Stimulated activated CD8-positive, alpha-beta memory T cell treated with anti-CD3 and anti-CD28 coated beads, Interleukin-15, amount 100 ng/mL, for 1 hour (primary cell): ENCODE results near the gene USP17L19.
"Not testable (repeated sequence)": the region's sequence is repeated elsewhere in the genome, so short reads cannot be mapped to it uniquely, and the experiment has no call there.

Source experiments
- DNase-seq: peaks from one replicate; pipeline ENCODE4 v3.0.0-alpha.2; 2020; ENCODE audit warnings: low read depth

Gene USP17L19, protein sequence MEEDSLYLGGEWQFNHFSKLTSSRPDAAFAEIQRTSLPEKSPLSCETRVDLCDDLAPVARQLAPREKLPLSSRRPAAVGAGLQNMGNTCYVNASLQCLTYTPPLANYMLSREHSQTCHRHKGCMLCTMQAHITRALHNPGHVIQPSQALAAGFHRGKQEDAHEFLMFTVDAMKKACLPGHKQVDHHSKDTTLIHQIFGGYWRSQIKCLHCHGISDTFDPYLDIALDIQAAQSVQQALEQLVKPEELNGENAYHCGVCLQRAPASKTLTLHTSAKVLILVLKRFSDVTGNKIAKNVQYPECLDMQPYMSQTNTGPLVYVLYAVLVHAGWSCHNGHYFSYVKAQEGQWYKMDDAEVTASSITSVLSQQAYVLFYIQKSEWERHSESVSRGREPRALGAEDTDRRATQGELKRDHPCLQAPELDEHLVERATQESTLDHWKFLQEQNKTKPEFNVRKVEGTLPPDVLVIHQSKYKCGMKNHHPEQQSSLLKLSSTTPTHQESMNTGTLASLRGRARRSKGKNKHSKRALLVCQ

DNA sequence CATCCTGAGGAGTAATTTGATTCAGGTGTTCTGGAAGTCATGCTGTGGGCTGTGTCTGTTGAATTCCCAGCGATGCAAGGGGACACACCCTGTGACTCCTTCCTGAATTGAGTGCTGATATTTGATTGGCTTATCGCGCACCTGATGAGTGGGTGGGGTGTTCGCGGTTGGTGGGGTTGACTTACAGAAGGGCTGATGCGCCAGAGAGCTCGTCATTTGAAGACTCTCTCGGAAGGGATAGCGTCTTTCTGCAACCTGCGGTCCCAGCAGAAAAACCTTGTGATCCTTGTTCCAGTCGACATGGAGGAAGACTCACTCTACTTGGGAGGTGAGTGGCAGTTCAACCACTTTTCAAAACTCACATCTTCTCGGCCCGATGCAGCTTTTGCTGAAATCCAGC lies at the start of gene USP17L19:
USP17L19 (plus strand) TSS at position 301 of the 400 bp plus-strand sequence; CDS start at position 301, 0 bp downstream.
- DNase-seq, result not testable (repeated sequence)

DNA sequence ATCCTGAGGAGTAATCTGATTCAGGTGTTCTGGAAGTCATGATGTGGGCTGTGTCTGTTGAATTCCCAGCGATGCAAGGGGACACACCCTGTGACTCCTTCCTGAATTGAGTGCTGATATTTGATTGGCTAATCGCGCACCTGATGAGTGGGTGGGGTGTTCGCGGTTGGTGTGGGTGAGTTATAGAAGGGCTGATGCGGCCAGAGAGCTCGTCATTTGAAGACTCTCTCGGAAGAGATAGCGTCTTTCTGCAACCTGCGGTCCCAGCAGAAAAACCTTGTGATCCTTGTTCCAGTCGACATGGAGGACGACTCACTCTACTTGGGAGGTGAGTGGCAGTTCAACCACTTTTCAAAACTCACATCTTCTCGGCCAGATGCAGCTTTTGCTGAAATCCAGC lies 42.8 kb upstream of the USP17L19 start, which contains the start of gene USP17L10:
USP17L10 (plus strand) TSS at position 301 of the 400 bp plus-strand sequence; CDS start at position 301, 0 bp downstream.
- DNase-seq, result not testable (repeated sequence)

DNA sequence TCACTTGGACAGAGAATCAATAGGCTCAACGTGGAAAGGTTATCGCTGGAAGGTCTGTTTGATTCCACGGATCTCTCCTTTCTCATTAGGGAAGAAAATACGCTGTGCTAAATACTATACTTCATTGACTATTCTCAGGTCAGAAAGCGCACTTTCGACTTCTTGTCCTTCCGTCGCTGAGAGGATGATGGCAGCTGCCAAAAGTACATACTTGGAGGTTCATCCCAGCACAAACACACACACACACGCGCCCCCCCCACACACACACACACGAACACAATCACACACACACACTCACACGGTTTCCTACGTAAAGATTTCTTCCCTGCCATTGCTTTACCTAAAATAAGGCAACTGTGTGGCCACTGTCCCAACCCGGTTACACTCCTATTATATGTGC lies 38.5 kb upstream of the USP17L19 start:
- DNase-seq, result not testable (repeated sequence)

DNA sequence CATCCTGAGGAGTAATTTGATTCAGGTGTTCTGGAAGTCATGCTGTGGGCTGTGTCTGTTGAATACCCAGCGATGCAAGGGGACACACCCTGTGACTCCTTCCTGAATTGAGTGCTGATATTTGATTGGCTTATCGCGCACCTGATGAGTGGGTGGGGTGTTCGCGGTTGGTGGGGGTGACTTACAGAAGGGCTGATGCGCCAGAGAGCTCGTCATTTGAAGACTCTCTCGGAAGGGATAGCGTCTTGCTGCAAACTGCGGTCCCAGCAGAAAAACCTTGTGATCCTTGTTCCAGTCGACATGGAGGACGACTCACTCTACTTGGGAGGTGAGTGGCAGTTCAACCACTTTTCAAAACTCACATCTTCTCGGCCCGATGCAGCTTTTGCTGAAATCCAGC lies 38.1 kb upstream of the USP17L19 start, which contains the start of gene USP17L11:
USP17L11 (plus strand) TSS at position 301 of the 400 bp plus-strand sequence; CDS start at position 301, 0 bp downstream.
- DNase-seq, result not testable (repeated sequence)

DNA sequence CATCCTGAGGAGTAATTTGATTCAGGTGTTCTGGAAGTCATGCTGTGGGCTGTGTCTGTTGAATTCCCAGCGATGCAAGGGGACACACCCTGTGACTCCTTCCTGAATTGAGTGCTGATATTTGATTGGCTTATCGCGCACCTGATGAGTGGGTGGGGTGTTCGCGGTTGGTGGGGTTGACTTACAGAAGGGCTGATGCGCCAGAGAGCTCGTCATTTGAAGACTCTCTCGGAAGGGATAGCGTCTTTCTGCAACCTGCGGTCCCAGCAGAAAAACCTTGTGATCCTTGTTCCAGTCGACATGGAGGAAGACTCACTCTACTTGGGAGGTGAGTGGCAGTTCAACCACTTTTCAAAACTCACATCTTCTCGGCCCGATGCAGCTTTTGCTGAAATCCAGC lies 33.3 kb upstream of the USP17L19 start, which contains the start of gene USP17L12:
USP17L12 (plus strand) TSS at position 301 of the 400 bp plus-strand sequence; CDS start at position 301, 0 bp downstream.
- not testable (repeated sequence) for DNase-seq

DNA sequence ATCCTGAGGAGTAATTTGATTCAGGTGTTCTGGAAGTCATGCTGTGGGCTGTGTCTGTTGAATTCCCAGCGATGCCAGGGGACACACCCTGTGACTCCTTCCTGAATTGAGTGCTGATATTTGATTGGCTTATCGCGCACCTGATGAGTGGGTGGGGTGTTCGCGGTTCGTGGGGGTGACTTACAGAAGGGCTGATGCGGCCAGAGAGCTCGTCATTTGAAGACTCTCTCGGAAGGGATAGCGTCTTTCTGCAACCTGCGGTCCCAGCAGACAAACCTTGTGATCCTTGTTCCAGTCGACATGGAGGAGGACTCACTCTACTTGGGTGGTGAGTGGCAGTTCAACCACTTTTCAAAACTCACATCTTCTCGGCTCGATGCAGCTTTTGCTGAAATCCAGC lies 28.6 kb upstream of the USP17L19 start, which contains the start of gene USP17L13:
USP17L13 (plus strand) TSS at position 301 of the 400 bp plus-strand sequence; CDS start at position 301, 0 bp downstream.
- not testable (repeated sequence) for DNase-seq

DNA sequence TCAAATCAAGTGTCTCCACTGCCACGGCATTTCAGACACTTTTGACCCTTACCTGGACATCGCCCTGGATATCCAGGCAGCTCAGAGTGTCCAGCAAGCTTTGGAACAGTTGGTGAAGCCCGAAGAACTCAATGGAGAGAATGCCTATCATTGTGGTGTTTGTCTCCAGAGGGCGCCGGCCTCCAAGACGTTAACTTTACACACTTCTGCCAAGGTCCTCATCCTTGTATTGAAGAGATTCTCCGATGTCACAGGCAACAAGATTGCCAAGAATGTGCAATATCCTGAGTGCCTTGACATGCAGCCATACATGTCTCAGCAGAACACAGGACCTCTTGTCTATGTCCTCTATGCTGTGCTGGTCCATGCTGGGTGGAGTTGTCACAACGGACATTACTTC lies 22.9 kb upstream of the USP17L19 start:
- DNase-seq, result not testable (repeated sequence)

DNA sequence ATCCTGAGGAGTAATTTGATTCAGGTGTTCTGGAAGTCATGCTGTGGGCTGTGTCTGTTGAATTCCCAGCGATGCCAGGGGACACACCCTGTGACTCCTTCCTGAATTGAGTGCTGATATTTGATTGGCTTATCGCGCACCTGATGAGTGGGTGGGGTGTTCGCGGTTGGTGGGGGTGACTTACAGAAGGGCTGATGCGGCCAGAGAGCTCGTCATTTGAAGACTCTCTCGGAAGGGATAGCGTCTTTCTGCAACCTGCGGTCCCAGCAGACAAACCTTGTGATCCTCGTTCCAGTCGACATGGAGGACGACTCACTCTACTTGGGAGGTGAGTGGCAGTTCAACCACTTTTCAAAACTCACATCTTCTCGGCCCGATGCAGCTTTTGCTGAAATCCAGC lies 19.1 kb upstream of the USP17L19 start, which contains the start of gene USP17L15:
USP17L15 (plus strand) TSS at position 301 of the 400 bp plus-strand sequence; CDS start at position 301, 0 bp downstream.
- DNase-seq, result not testable (repeated sequence)

DNA sequence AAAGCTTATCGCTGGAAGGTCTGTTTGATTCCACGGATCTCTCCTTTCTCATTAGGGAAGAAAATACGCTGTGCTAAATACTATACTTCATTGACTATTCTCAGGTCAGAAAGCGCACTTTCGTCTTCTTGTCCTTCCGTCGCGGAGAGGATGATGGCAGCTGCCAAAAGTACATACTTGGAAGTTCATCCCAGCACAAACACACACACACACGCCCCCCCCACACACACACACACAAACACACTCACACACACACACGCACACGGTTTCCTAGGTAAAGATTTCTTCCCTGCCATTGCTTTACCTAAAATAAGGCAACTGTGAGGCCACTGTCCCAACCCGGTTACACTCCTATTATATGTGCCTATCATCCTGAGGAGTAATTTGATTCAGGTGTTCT lies 14.7 kb upstream of the USP17L19 start:
- not testable (repeated sequence) for DNase-seq

DNA sequence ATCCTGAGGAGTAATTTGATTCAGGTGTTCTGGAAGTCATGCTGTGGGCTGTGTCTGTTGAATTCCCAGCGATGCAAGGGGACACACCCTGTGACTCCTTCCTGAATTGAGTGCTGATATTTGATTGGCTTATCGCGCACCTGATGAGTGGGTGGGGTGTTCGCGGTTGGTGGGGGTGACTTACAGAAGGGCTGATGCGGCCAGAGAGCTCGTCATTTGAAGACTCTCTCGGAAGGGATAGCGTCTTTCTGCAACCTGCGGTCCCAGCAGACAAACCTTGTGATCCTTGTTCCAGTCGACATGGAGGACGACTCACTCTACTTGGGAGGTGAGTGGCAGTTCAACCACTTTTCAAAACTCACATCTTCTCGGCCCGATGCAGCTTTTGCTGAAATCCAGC lies 9.6 kb upstream of the USP17L19 start, which contains the start of gene USP17L17:
USP17L17 (plus strand) TSS at position 301 of the 400 bp plus-strand sequence; CDS start at position 301, 0 bp downstream.
- not testable (repeated sequence) for DNase-seq

DNA sequence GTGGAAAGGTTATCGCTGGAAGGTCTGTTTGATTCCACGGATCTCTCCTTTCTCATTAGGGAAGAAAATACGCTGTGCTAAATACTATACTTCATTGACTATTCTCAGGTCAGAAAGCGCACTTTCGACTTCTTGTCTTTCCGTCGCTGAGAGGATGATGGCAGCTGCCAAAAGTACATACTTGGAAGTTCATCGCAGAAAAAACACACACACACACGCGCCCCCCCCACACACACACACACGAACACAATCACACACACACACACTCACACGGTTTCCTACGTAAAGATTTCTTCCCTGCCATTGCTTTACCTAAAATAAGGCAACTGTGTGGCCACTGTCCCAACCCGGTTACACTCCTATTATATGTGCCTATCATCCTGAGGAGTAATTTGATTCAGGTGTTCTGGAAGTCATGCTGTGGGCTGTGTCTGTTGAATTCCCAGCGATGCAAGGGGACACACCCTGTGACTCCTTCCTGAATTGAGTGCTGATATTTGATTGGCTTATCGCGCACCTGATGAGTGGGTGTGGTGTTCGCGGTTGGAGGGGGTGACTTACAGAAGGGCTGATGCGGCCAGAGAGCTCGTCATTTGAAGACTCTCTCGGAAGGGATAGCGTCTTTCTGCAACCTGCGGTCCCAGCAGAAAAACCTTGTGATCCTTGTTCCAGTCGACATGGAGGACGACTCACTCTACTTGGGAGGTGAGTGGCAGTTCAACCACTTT lies 5.1 kb upstream of the USP17L19 start, which contains the start of gene USP17L18:
USP17L18 (plus strand) TSS at position 678 of the 728 bp plus-strand sequence; CDS start at position 678, 0 bp downstream.
- not testable (repeated sequence) for DNase-seq

DNA sequence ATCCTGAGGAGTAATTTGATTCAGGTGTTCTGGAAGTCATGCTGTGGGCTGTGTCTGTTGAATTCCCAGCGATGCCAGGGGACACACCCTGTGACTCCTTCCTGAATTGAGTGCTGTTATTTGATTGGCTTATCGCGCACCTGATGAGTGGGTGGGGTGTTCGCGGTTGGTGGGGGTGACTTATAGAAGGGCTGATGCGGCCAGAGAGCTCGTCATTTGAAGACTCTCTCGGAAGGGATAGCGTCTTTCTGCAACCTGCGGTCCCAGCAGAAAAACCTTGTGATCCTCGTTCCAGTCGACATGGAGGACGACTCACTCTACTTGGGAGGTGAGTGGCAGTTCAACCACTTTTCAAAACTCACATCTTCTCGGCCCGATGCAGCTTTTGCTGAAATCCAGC lies 4.6 kb downstream of the USP17L19 start, which contains the start of gene USP17L20:
USP17L20 (plus strand) TSS at position 301 of the 400 bp plus-strand sequence; CDS start at position 301, 0 bp downstream.
- DNase-seq, result not testable (repeated sequence)

DNA sequence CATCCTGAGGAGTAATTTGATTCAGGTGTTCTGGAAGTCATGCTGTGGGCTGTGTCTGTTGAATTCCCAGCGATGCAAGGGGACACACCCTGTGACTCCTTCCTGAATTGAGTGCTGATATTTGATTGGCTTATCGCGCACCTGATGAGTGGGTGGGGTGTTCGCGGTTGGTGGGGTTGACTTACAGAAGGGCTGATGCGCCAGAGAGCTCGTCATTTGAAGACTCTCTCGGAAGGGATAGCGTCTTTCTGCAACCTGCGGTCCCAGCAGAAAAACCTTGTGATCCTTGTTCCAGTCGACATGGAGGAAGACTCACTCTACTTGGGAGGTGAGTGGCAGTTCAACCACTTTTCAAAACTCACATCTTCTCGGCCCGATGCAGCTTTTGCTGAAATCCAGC lies 9.4 kb downstream of the USP17L19 start, which contains the start of gene USP17L21:
USP17L21 (plus strand) TSS at position 301 of the 400 bp plus-strand sequence; CDS start at position 301, 0 bp downstream.
- not testable (repeated sequence) for DNase-seq

DNA sequence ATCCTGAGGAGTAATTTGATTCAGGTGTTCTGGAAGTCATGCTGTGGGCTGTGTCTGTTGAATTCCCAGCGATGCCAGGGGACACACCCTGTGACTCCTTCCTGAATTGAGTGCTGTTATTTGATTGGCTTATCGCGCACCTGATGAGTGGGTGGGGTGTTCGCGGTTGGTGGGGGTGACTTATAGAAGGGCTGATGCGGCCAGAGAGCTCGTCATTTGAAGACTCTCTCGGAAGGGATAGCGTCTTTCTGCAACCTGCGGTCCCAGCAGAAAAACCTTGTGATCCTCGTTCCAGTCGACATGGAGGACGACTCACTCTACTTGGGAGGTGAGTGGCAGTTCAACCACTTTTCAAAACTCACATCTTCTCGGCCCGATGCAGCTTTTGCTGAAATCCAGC lies 14.1 kb downstream of the USP17L19 start, which contains the start of gene USP17L22:
USP17L22 (plus strand) TSS at position 301 of the 400 bp plus-strand sequence; CDS start at position 301, 0 bp downstream.
- not testable (repeated sequence) for DNase-seq

DNA sequence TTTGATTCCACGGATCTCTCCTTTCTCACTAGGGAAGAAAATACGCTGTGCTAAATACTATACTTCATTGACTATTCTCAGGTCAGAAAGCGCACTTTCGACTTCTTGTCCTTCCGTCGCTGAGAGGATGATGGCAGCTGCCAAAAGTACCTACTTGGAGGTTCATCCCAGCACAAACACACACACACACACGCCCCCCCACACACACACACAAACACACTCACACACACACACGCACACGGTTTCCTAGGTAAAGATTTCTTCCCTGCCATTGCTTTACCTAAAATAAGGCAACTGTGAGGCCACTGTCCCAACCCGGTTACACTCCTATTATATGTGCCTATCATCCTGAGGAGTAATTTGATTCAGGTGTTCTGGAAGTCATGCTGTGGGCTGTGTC lies 18.5 kb downstream of the USP17L19 start:
- not testable (repeated sequence) for DNase-seq
